H1 (cell line): ENCODE measurements around the gene ELMO2. TPM values are rescaled to one million over a fixed set of nuclear protein-coding genes. Genes with fewer than 3 reads are reported as not detected.

ENCODE experiments used
- CHD1 ChIP-seq: IDR thresholded peaks from 2 replicates; pipeline ENCODE4 v1.6.1; 2012; ENCODE audit warnings: low read depth, low read length, improper control_type of control experiment
- KDM5A ChIP-seq: fragments of 200-600 bp; IDR thresholded peaks from 2 replicates; pipeline ENCODE4 v1.7.1; 2012; ENCODE audit warnings: mild to moderate bottlenecking, low read length, inconsistent platforms, mixed read lengths
- YY1 ChIP-seq: IDR thresholded peaks from 2 replicates; pipeline ENCODE4 v1.6.1; 2011; ENCODE audit warnings: low read depth, mild to moderate bottlenecking, low read length
- polyA plus RNA-seq, 7 experiments: library from polyadenylated mRNA; depleted of rRNA in 3 of 7; stranded (reverse) in 5 of 7; unstranded in 2 of 7; fragments of >200 nt in 5 of 7; fragments of 200-250 nt in 2 of 7; gene quantifications; 1 replicate in 5 of 7; 2 replicates in 1 of 7; 4 replicates in 1 of 7; pipeline versions ENCODE4 v1.2.1 to v1.2.3, GENCODE V29; 2011 to 2013; ENCODE audit warnings: missing spikeins in 2 of 7, mixed read lengths in 2 of 7
- total RNA-seq: library from RNA; stranded (reverse); fragmentation: NEBNext Ultra II Directional; extraction: Animal tissue kit (Norgen Biotek cat#: 25700); gene quantifications from 2 replicates; pipeline ENCODE4 v1.2.1, GENCODE V29; 2021
- TF ChIP-seq, protein P1 (sequence below), 3 experiments: IDR thresholded peaks; 1 replicate in 2 of 3; 2 replicates in 1 of 3; pipeline versions ENCODE4 v1.5.1 to v1.6.1; 2011; ENCODE audit warnings: low read length in 3 of 3, mild to moderate bottlenecking in 3 of 3, inconsistent platforms in 2 of 3, low read depth in 1 of 3, moderate library complexity in 1 of 3; ENCODE audit not compliant: insufficient read depth in 1 of 3; ENCODE audit errors: control extremely low read depth in 1 of 3

ELMO2 gene
- total and polyA plus RNA-seq, 2 of the 8 experiments (the other 6 are each of a cell fraction or from before 2014, with no cell fraction given): 34.3 to 39.7 TPM

GRCh38 chr20:46406200-46406985 lies at the start of gene ELMO2 (continued):
- TF ChIP-seq, protein P1, sequence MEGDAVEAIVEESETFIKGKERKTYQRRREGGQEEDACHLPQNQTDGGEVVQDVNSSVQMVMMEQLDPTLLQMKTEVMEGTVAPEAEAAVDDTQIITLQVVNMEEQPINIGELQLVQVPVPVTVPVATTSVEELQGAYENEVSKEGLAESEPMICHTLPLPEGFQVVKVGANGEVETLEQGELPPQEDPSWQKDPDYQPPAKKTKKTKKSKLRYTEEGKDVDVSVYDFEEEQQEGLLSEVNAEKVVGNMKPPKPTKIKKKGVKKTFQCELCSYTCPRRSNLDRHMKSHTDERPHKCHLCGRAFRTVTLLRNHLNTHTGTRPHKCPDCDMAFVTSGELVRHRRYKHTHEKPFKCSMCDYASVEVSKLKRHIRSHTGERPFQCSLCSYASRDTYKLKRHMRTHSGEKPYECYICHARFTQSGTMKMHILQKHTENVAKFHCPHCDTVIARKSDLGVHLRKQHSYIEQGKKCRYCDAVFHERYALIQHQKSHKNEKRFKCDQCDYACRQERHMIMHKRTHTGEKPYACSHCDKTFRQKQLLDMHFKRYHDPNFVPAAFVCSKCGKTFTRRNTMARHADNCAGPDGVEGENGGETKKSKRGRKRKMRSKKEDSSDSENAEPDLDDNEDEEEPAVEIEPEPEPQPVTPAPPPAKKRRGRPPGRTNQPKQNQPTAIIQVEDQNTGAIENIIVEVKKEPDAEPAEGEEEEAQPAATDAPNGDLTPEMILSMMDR (IDR thresholded peaks at IDR 0.05; ENCODE audit: control extremely low read depth in 1 of 3, insufficient read depth in 1 of 3, low read depth in 1 of 3, low read length in 3 of 3): no peak; a peak in 1 of 4 replicates
- TF ChIP-seq CHD1 (no peak), KDM5A (no peak), YY1 (0 out of 2 replicates have a peak, but pooled peaks have one; percentile 38)
